SK-N-SH (cell line): ENCODE measurements around the gene HIBADH. TPM values are rescaled to one million over a fixed set of nuclear protein-coding genes. Genes with fewer than 3 reads are reported as not detected.
"Not testable (repeated sequence)": the region's sequence is repeated elsewhere in the genome, so short reads cannot be mapped to it uniquely, and the experiment has no call there.

Source experiments
- CTCF ChIA-PET: fragments of 300-600, 350-600 bp; formaldehyde crosslinking; extraction: SDS; loops from one replicate; lab custom pipeline; 2021; lab: Yijun Ruan, JAX
- POLR2A ChIA-PET: fragments of 350-600 bp; sonication (Branson Sonifier 250); formaldehyde crosslinking; extraction: SDS; loops from one replicate; lab custom pipeline; 2020; ENCODE audit warnings: antibody characterized with exemption, inconsistent platforms; lab: Yijun Ruan, JAX
- DNase-seq: peaks from one replicate; pipeline ENCODE4 v3.0.0; 2012
- H2AFZ ChIP-seq: fragments of 200-600 bp; sonication (generic); 2 replicates; pipeline ENCODE4 v1.8.1; 2016; ENCODE audit warnings: antibody characterized with exemption, mild to moderate bottlenecking, low read depth
- H3F3A ChIP-seq: fragments of 200-600 bp; sonication (generic); replicated peaks from 2 replicates; pipeline ENCODE3; 2016; ENCODE audit warnings: antibody characterized with exemption, mild to moderate bottlenecking; ENCODE audit not compliant: insufficient read depth
- H3K27ac ChIP-seq, 2 experiments: fragments of 200-500 bp in 1 of 2; fragments of 200-600 bp in 1 of 2; sonication (Bioruptor generic) in 1 of 2; sonication (generic), shearing (Covaris generic) in 1 of 2; 2 replicates each; pipeline versions ENCODE4 v1.5.1 to v1.6.1; 2014 to 2016; ENCODE audit warnings: low read depth in 2 of 2, inconsistent platforms in 1 of 2, low read length in 1 of 2, mild to moderate bottlenecking in 1 of 2, mixed read lengths in 1 of 2
- H3K27me3 ChIP-seq: fragments of 200-600 bp; sonication (generic), shearing (Covaris generic); 2 replicates; pipeline ENCODE4 v1.6.1; 2016; ENCODE audit warnings: mixed run types; ENCODE audit not compliant: insufficient read depth
- H3K36me3 ChIP-seq, 2 experiments: fragments of 200-500 bp in 1 of 2; fragments of 200-600 bp in 1 of 2; sonication (Bioruptor generic) in 1 of 2; sonication (generic) in 1 of 2; replicated peaks in 1 of 2; 2 replicates each; pipeline versions ENCODE3 to v1.5.1; 2014 to 2016; ENCODE audit warnings: low read length in 1 of 2, mild to moderate bottlenecking in 1 of 2; ENCODE audit not compliant: insufficient read depth in 2 of 2, control insufficient read depth in 1 of 2
- H3K4me1 ChIP-seq, 2 experiments: fragments of 200-500 bp in 1 of 2; fragments of 200-600 bp in 1 of 2; sonication (Bioruptor generic) in 1 of 2; sonication (generic), shearing (Covaris generic) in 1 of 2; 2 replicates each; pipeline versions ENCODE4 v1.5.1 to v1.6.1; 2014 to 2016; ENCODE audit warnings: low read depth in 1 of 2, low read length in 1 of 2, mixed run types in 1 of 2; ENCODE audit not compliant: insufficient read depth in 2 of 2, control insufficient read depth in 1 of 2
- H3K4me2 ChIP-seq: fragments of 200-600 bp; sonication (generic), shearing (Covaris generic); 2 replicates; pipeline ENCODE4 v1.6.1; 2017; ENCODE audit warnings: mixed run types
- H3K4me3 ChIP-seq, 2 experiments: fragments of 200-500 bp in 1 of 2; fragments of 200-600 bp in 1 of 2; sonication (Bioruptor generic) in 1 of 2; sonication (generic), shearing (Covaris generic) in 1 of 2; 2 replicates each; pipeline versions ENCODE4 v1.5.1 to v1.8.1; 2014 to 2016; ENCODE audit warnings: low read depth in 2 of 2, inconsistent platforms in 1 of 2, low read length in 1 of 2, mild to moderate bottlenecking in 1 of 2, mixed read lengths in 1 of 2, moderate library complexity in 1 of 2
- H3K79me2 ChIP-seq: fragments of 200-600 bp; sonication (generic); 2 replicates; pipeline ENCODE4 v1.8.1; 2017; ENCODE audit warnings: mild to moderate bottlenecking; ENCODE audit not compliant: insufficient read depth
- H3K9ac ChIP-seq: fragments of 200-600 bp; sonication (generic); 2 replicates; pipeline ENCODE4 v1.6.1; 2017; ENCODE audit warnings: mixed run types
- H3K9me2 ChIP-seq: fragments of 200-600 bp; sonication (generic); 2 replicates; pipeline ENCODE4 v1.6.1; 2017; ENCODE audit warnings: mixed run types
- H3K9me3 ChIP-seq: fragments of 200-600 bp; sonication (generic); 2 replicates; pipeline ENCODE4 v1.6.1; 2017; ENCODE audit warnings: mixed run types, mild to moderate bottlenecking, moderate library complexity
- H4K20me1 ChIP-seq: fragments of 200-600 bp; sonication (generic); 2 replicates; pipeline ENCODE4 v1.6.1; 2017; ENCODE audit warnings: mild to moderate bottlenecking, mixed run types; ENCODE audit not compliant: insufficient read depth
- GATA2 ChIP-seq: sonication (generic); formaldehyde crosslinking; IDR thresholded peaks from 2 replicates; pipeline ENCODE4 v1.5.0; 2020; ENCODE audit warnings: mild to moderate bottlenecking, missing genetic modification reagents
- MEF2A ChIP-seq: IDR thresholded peaks from 2 replicates; pipeline ENCODE4 v1.4.0; 2012; ENCODE audit warnings: low read depth, borderline replicate concordance
- NRF1 ChIP-seq: IDR thresholded peaks from 2 replicates; pipeline ENCODE4 v1.6.1; 2012; ENCODE audit warnings: low read depth, mild to moderate bottlenecking, low read length
- POLR2AphosphoS5 ChIP-seq: IDR thresholded peaks from 2 replicates; pipeline ENCODE4 v1.6.1; 2012; ENCODE audit warnings: low read depth, low read length
- RAD21 ChIP-seq: IDR thresholded peaks from 2 replicates; pipeline ENCODE4 v1.6.1; 2012; ENCODE audit warnings: mild to moderate bottlenecking, low read length
- YY1 ChIP-seq: IDR thresholded peaks from 2 replicates; pipeline ENCODE4 v1.4.0; 2012; ENCODE audit warnings: low read depth, mild to moderate bottlenecking
- WGBS: methylation state at CpG from one replicate; pipeline ENCODE4 v1.1.6; 2017; ENCODE audit warnings: low lambda C conversion rate; 5-methylcytosine and 5-hydroxymethylcytosine counted together
- polyA plus RNA-seq, 3 experiments: library from polyadenylated mRNA; depleted of rRNA; stranded (reverse); fragments of >200 nt; gene quantifications; 2 replicates each; pipeline ENCODE4 v1.2.3, GENCODE V29; 2012
- TF ChIP-seq, protein P1 (sequence below): fragments of 200-600 bp; sonication (generic); IDR thresholded peaks from 2 replicates; pipeline ENCODE4 v1.6.1; 2017; ENCODE audit warnings: antibody characterized with exemption, mild to moderate bottlenecking, moderate library complexity
- TF ChIP-seq, protein P2 (sequence below): IDR thresholded peaks from 2 replicates; pipeline ENCODE4 v1.6.1; 2012; ENCODE audit warnings: mild to moderate bottlenecking, low read depth, low read length, moderate library complexity
- TF ChIP-seq, protein P3 (sequence below): fragments of 150-350 bp; IDR thresholded peaks from 2 replicates; pipeline ENCODE4 v1.6.1; 2016; ENCODE audit warnings: mild to moderate bottlenecking, low read depth, low read length

Gene HIBADH
- polyA plus RNA-seq, 1 of the 3 experiments (the other 2 are of a cell fraction), result 71.8 TPM

DNA sequence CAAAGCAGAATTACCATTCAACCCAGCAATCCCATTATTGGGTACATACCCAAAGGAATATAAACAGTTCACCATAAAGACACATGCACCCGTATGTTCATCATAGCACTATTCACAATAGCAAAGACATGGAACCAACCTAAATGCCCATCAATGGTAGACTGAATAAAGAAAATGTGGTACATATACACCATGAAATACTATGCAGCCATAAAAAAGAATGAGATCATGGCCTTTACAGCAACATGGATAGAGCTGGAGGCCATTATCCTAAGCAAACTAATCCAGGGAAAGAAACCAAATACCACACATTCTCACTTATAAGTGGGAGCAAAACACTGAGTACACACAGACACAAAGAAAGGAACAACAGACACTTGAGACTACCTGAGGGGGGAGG, 23.6 kb downstream of the HIBADH start:
- H3K4me2 ChIP-seq, H3K9me2 ChIP-seq, H3K27me3 ChIP-seq, H3K4me3 ChIP-seq, H3K9me3 ChIP-seq, H2AFZ ChIP-seq, H3K9ac ChIP-seq, CTCF ChIA-PET, DNase-seq, H3K79me2 ChIP-seq, H3K27ac ChIP-seq, H4K20me1 ChIP-seq, POLR2A ChIA-PET: not testable (repeated sequence)
- H3K4me1 ChIP-seq, result peaks cover 0 to 13% of the 10 kb centered on the region in 2 experiments; a peak in 2 of 4 replicates
- 89% methylated on average over 1 of the region's 1 CpG for WGBS
- H3K36me3 ChIP-seq, result peaks cover 2 to 11% of the 10 kb centered on the region in 2 experiments
- peaks cover 11% of the 10 kb centered on the region for H3F3A ChIP-seq

DNA sequence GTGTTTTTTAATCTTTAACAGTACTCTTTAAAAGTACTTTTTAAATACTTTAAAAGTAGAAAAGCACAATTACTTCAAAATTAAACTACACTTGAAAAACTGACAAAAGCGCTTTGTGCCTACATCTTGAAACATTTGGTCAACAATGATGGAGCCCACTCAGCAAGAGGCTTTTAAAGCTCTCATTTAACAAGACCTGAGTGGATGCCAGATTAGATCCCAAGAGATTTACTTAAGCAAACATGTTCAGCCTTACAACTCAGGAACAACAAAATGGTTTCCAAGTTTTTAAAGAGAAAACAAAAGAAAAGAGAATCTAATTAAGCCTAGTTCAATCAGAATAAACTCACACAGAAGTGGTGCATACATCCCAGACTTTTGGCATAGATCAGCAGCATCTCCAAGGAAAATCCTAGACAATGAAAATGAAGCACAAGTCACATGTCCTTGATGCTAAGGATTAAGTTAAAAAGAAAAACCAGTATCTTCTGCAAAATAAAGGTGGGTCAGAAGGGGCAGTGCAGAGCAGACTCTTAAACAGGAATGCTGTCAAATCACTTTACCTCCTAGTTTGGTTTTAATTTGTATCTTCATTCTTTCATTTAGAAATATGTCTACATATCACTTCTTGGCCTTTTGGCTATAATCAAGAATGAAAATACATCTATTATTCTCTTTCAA, 26.2 kb downstream of the HIBADH start:
- H3K36me3 ChIP-seq, result peaks cover 11 to 20% of the 10 kb centered on the region in 2 experiments
- peaks cover 0 to 8% of the 10 kb centered on the region in 2 experiments; a peak in 2 of 4 replicates for H3K4me1 ChIP-seq
- H3F3A ChIP-seq, result peaks cover 11% of the 10 kb centered on the region
- no peaks in the 10 kb centered on the region for H4K20me1 ChIP-seq
- DNase-seq, result no peak
- peaks cover 6% of the 10 kb centered on the region; the same call in 1 of the 2 replicates for H3K79me2 ChIP-seq
- ChIA-PET CTCF (interaction anchor here (0.7 to 1.5 kb wide), 3 partner anchors 19 to 60 kb away, joined by 3 read pairs; no protein-coding TSS in a partner anchor), POLR2A (no interaction called here)
- no peaks in the 10 kb centered on the region for H3K27me3 ChIP-seq
- H2AFZ ChIP-seq, result no peak overlapping the region
- 98% methylated on average over 1 of the region's 1 CpG for WGBS
- no peak overlapping the region for H3K4me2 ChIP-seq
- H3K27ac ChIP-seq, result no peak overlapping the region
- H3K9me2 ChIP-seq, result no peaks in the 10 kb centered on the region
- no peak overlapping the region for H3K4me3 ChIP-seq
- TF ChIP-seq, protein P1, sequence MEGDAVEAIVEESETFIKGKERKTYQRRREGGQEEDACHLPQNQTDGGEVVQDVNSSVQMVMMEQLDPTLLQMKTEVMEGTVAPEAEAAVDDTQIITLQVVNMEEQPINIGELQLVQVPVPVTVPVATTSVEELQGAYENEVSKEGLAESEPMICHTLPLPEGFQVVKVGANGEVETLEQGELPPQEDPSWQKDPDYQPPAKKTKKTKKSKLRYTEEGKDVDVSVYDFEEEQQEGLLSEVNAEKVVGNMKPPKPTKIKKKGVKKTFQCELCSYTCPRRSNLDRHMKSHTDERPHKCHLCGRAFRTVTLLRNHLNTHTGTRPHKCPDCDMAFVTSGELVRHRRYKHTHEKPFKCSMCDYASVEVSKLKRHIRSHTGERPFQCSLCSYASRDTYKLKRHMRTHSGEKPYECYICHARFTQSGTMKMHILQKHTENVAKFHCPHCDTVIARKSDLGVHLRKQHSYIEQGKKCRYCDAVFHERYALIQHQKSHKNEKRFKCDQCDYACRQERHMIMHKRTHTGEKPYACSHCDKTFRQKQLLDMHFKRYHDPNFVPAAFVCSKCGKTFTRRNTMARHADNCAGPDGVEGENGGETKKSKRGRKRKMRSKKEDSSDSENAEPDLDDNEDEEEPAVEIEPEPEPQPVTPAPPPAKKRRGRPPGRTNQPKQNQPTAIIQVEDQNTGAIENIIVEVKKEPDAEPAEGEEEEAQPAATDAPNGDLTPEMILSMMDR, result peak; percentile 34; the same call in 1 of the 2 replicates
- TF ChIP-seq GATA2 (CRISPR knock-in tag), result no peak
- H3K9me3 ChIP-seq, result no peaks in the 10 kb centered on the region
- no peak overlapping the region for H3K9ac ChIP-seq

- 62% methylated on average over 1 of the region's 1 CpG for WGBS
These were observed 27.0 kb downstream of the HIBADH start for GRCh38 chr7:27635728-27636127.

More at GRCh38 chr7:27635728-27636127, 27.0 kb downstream of the HIBADH start:
- POLR2A ChIA-PET, result no interaction called here
- Histone ChIP-seq H3K9me3 (no peaks in the 10 kb centered on the region), H3F3A (peaks cover 5% of the 10 kb centered on the region), H4K20me1 (no peaks in the 10 kb centered on the region), H3K4me2 (no peak overlapping the region), H3K27ac (no peak overlapping the region), H3K79me2 (peaks cover 6% of the 10 kb centered on the region; the same call in 1 of the 2 replicates), H3K4me3 (no peak overlapping the region), H3K36me3 (peaks cover 19 to 25% of the 10 kb centered on the region in 2 experiments), H2AFZ (no peak overlapping the region), H3K27me3 (no peaks in the 10 kb centered on the region), H3K4me1 (peaks cover 0 to 1% of the 10 kb centered on the region in 2 experiments; a peak in 2 of 4 replicates), H3K9me2 (no peaks in the 10 kb centered on the region), H3K9ac (no peak overlapping the region)
- no peak for DNase-seq
- CTCF ChIA-PET, result interaction anchor here (0.7 to 1.5 kb wide), 2 partner anchors 20 to 44 kb away, joined by 3 read pairs; no protein-coding TSS in a partner anchor
- TF ChIP-seq MEF2A, result no peak
- TF ChIP-seq YY1, result no peak
- no peak for TF ChIP-seq NRF1
- TF ChIP-seq, protein P2, sequence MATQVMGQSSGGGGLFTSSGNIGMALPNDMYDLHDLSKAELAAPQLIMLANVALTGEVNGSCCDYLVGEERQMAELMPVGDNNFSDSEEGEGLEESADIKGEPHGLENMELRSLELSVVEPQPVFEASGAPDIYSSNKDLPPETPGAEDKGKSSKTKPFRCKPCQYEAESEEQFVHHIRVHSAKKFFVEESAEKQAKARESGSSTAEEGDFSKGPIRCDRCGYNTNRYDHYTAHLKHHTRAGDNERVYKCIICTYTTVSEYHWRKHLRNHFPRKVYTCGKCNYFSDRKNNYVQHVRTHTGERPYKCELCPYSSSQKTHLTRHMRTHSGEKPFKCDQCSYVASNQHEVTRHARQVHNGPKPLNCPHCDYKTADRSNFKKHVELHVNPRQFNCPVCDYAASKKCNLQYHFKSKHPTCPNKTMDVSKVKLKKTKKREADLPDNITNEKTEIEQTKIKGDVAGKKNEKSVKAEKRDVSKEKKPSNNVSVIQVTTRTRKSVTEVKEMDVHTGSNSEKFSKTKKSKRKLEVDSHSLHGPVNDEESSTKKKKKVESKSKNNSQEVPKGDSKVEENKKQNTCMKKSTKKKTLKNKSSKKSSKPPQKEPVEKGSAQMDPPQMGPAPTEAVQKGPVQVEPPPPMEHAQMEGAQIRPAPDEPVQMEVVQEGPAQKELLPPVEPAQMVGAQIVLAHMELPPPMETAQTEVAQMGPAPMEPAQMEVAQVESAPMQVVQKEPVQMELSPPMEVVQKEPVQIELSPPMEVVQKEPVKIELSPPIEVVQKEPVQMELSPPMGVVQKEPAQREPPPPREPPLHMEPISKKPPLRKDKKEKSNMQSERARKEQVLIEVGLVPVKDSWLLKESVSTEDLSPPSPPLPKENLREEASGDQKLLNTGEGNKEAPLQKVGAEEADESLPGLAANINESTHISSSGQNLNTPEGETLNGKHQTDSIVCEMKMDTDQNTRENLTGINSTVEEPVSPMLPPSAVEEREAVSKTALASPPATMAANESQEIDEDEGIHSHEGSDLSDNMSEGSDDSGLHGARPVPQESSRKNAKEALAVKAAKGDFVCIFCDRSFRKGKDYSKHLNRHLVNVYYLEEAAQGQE, result no peak
- no peak for TF ChIP-seq RAD21
- TF ChIP-seq, protein P3, sequence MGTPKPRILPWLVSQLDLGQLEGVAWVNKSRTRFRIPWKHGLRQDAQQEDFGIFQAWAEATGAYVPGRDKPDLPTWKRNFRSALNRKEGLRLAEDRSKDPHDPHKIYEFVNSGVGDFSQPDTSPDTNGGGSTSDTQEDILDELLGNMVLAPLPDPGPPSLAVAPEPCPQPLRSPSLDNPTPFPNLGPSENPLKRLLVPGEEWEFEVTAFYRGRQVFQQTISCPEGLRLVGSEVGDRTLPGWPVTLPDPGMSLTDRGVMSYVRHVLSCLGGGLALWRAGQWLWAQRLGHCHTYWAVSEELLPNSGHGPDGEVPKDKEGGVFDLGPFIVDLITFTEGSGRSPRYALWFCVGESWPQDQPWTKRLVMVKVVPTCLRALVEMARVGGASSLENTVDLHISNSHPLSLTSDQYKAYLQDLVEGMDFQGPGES, result no peak
- TF ChIP-seq POLR2AphosphoS5, result no peak
